ENCODE data around the gene NFRKB. TPM values are rescaled to one million over a fixed set of nuclear protein-coding genes. Genes with fewer than 3 reads are reported as not detected.

The NFRKB gene
- total and polyA plus RNA-seq, 2 of the 8 experiments (the other 6 are each of a cell fraction or from before 2014, with no cell fraction given), result 17.0 to 31.0 TPM

GRCh38 chr11:129895126-129896041 is at the start of gene NFRKB (continued):
- peak; percentile 51 for TF ChIP-seq POLR2AphosphoS5 (IDR thresholded peaks at IDR 0.05; ENCODE audit: low read depth, low read length)
- TF ChIP-seq EZH2 (IDR thresholded peaks at IDR 0.05; ENCODE audit: low read depth, low read length, severe bottlenecking), result no peak
- TF ChIP-seq CBX8 (IDR thresholded peaks at IDR 0.05; ENCODE audit: borderline replicate concordance, low read depth, low read length), result no peak
- no peak for TF ChIP-seq SIX5 (IDR thresholded peaks at IDR 0.05; ENCODE audit: low read depth, low read length)
- no peak for TF ChIP-seq POU5F1 (IDR thresholded peaks at IDR 0.05; ENCODE audit: low read depth, low read length)
- no peak for TF ChIP-seq YY1 (IDR thresholded peaks at IDR 0.05; ENCODE audit: low read depth, low read length)
- TF ChIP-seq TEAD4 (IDR thresholded peaks at IDR 0.05; ENCODE audit: low read depth, low read length), result peak; percentile 13; the same call in 1 of the 2 replicates
- no peak for TF ChIP-seq CEBPB (IDR thresholded peaks at IDR 0.05; ENCODE audit: low read depth, low read length)
- no peak for TF ChIP-seq HDAC2 (IDR thresholded peaks at IDR 0.05; ENCODE audit: borderline replicate concordance in 1 of 2, low read depth in 2 of 2, low read length in 2 of 2)
- no peak for TF ChIP-seq BRCA1 (IDR thresholded peaks at IDR 0.05; ENCODE audit: low read depth, low read length)
- TF ChIP-seq GABPA (IDR thresholded peaks at IDR 0.05; ENCODE audit: borderline replicate concordance, insufficient read depth, low read length), result no peak
- TF ChIP-seq NRF1 (IDR thresholded peaks at IDR 0.05; ENCODE audit: low read depth, low read length), result peak; percentile 27; the same call in 1 of the 2 replicates
- TF ChIP-seq NANOG (IDR thresholded peaks at IDR 0.05; ENCODE audit: insufficient read depth, low read depth, low read length, poor library complexity, severe bottlenecking), result no peak
- TF ChIP-seq SRF (IDR thresholded peaks at IDR 0.05; ENCODE audit: low read depth, low read length), result no peak
- TF ChIP-seq SP4 (IDR thresholded peaks at IDR 0.05; ENCODE audit: low read length), result no peak
